ENCODE results near the gene L1TD1. TPM values are rescaled to one million over a fixed set of nuclear protein-coding genes. Genes with fewer than 3 reads are reported as not detected.
"Not testable (repeated sequence)": the region's sequence is repeated elsewhere in the genome, so short reads cannot be mapped to it uniquely, and the experiment has no call there.

Gene L1TD1
- total RNA-seq, 1 donor from 2014 or later: 0.08 TPM

DNA sequence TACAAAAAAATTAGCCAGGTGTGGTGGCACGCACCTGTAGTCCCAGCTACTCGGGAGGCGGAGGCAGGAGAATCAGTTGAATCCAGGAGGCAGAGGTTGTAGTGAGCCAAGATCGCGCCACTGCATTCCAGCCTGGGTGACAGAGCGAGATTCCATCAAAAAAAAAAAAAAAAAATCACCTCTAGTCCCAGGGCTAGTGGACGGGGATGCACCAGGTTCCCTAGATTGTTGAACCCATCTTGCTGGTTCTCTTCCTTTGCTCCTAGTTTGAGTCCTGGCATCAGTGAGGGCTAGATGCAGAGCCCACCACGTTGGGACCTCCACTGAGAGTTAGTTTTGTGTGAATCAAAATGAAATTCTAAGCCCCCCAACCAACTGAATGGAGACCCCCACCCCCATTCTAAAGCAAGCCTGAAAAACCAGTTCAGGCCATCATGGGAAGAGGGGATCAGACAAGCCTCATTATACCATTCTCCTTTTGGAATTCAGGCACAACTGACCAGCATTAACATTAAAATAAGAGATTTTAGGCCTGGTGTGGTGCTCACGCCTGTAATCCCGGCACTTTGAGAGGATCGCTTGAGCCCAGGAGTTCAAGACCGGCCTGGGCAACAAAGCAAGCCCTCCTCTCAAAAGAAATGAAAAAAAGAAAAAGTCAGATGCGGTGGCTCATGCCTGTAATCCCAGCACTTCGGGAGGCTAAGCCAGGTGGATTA lies 17.9 kb upstream of the L1TD1 start:
- Histone ChIP-seq H3K4me3 (no peak overlapping the region), H3K36me3 (no peaks in the 10 kb centered on the region), H3K9me3 (replicated peaks) (no peaks in the 10 kb centered on the region), H3K27ac (replicated peaks) (no peak overlapping the region), H3K27me3 (ENCODE audit: low read depth) (peaks cover 5% of the 10 kb centered on the region), H3K4me1 (peaks cover 9% of the 10 kb centered on the region)
- TF ChIP-seq, protein P1, sequence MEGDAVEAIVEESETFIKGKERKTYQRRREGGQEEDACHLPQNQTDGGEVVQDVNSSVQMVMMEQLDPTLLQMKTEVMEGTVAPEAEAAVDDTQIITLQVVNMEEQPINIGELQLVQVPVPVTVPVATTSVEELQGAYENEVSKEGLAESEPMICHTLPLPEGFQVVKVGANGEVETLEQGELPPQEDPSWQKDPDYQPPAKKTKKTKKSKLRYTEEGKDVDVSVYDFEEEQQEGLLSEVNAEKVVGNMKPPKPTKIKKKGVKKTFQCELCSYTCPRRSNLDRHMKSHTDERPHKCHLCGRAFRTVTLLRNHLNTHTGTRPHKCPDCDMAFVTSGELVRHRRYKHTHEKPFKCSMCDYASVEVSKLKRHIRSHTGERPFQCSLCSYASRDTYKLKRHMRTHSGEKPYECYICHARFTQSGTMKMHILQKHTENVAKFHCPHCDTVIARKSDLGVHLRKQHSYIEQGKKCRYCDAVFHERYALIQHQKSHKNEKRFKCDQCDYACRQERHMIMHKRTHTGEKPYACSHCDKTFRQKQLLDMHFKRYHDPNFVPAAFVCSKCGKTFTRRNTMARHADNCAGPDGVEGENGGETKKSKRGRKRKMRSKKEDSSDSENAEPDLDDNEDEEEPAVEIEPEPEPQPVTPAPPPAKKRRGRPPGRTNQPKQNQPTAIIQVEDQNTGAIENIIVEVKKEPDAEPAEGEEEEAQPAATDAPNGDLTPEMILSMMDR (IDR thresholded peaks at IDR 0.05; ENCODE audit: borderline replicate concordance): no peak
- intact Hi-C loops (cut with micrococcal nuclease): no loop called here
- DNase-seq: no peak

DNA sequence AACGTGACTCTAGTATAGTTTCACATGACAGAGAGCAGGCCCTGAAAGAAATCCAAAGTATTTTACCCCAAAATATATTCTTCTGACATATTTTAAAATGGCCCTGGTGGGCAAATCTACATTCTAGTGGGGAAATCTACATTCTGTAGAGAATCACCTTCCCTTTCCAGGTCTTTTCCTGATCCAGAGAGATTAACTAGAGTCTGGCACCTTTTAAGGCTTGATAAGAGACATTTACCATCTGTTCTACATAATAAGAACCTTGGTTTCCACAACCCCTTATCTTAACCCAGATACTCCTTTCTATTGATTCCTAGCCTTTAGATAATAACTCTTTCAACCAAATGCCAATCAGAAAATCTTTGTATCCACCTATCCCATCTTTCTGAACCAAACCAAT lies 17.0 kb upstream of the L1TD1 start:
- Histone ChIP-seq H3K9me3 (replicated peaks) (no peaks in the 10 kb centered on the region), H3K27me3 (ENCODE audit: low read depth) (peaks cover 5% of the 10 kb centered on the region), H3K36me3 (no peaks in the 10 kb centered on the region), H3K27ac (replicated peaks) (no peak overlapping the region), H3K4me3 (no peak overlapping the region), H3K4me1 (peaks cover 9% of the 10 kb centered on the region)
- TF ChIP-seq, protein P1 (IDR thresholded peaks at IDR 0.05; ENCODE audit: borderline replicate concordance): no peak
- intact Hi-C loops (cut with micrococcal nuclease): no loop called here
- DNase-seq: no peak

DNA sequence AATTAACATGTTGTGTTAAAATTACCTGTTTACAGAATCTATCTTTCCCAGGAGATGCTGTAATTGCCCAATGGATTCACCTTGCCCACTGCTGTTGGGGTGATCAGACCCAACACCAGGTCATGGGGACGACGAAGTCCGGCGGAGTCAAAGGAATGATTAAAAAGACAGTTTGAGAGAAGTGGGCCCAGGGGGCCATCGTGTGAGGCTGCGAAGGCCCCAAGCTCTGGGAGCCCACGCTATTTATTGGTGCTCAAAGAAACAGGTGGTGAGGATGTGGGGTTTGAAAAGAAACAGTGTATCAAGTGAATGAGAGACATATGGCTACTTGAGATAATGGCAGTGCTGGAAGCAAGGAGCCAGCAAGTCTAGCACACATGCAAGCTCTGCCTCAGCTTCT lies 16.3 kb upstream of the L1TD1 start:
- no peaks in the 10 kb centered on the region for H3K36me3 ChIP-seq
- no peak overlapping the region for H3K27ac ChIP-seq (replicated peaks)
- intact Hi-C loops (cut with micrococcal nuclease): no loop called here
- no peak overlapping the region for H3K4me3 ChIP-seq
- no peaks in the 10 kb centered on the region for H3K9me3 ChIP-seq (replicated peaks)
- DNase-seq: no peak
- H3K4me1 ChIP-seq: peaks cover 9% of the 10 kb centered on the region
- TF ChIP-seq, protein P1 (IDR thresholded peaks at IDR 0.05; ENCODE audit: borderline replicate concordance): no peak
- peaks cover 5% of the 10 kb centered on the region for H3K27me3 ChIP-seq (ENCODE audit: low read depth)

DNA sequence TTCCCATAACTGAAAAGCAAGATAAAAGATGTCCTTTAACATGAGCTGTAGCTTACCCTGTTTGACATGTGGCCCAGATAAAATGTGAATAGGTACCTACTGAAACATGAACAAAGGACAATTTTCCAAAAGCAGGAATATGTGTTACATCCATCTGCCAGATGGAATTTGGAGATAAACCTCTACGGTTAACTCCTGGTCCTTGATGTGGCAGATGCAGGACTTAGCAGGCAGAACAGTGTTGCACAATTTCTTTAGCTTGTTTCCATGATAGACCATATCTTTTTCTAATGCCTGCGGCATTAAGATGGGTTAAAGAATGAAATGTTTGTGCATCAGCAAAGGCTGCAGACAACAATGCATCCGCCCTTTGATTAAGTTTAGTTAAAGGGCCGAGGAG lies 14.6 kb upstream of the L1TD1 start:
- H3K4me1 ChIP-seq; intact Hi-C loops (cut with micrococcal nuclease); DNase-seq; H3K4me3 ChIP-seq; H3K9me3 ChIP-seq (replicated peaks); H3K36me3 ChIP-seq; H3K27me3 ChIP-seq (ENCODE audit: low read depth); H3K27ac ChIP-seq (replicated peaks): not testable (repeated sequence)

DNA sequence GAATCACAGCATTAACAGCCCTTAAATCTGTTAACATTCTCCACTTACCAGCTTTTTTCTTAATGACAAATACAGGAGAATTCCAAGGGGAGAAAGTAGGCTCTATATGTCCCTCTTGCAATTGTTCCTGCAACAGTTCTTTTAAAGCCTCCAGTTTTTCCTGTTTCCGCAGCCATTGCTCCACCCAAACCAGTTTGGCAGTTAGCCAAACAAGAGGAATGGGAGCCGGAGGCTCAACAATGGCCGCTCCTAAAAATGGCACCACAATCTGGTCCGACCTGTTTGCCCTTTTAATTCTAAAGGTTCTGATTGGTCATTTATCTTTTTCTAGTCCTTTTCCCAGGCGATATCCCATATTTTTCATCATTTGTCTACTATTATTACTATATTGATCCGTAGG lies 14.0 kb upstream of the L1TD1 start:
- intact Hi-C loops (cut with micrococcal nuclease): no loop called here
- no peak for DNase-seq

DNA sequence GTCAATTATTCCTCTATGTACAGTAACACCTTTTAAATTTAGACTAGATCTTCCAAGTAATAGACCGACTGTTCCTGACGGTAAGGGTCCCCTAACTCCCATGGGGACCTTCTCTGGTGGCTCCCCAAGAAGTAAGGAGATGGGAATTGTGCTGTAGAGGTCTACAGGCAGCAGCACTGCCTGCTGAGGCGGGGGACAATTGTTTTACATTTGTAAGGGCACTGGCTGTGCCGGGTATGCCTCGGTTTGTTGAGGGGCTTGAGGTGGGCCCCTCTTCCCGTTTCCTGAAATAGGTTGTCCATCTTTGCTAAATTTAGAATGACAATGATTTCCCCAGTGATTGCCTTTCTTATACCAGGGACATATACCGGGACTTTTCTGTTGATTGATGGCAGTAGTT lies 13.1 kb upstream of the L1TD1 start:
- Histone ChIP-seq H3K9me3 (replicated peaks) (no peaks in the 10 kb centered on the region), H3K27me3 (ENCODE audit: low read depth) (peaks cover 8% of the 10 kb centered on the region), H3K36me3 (no peaks in the 10 kb centered on the region), H3K27ac (replicated peaks) (no peak overlapping the region), H3K4me3 (no peak overlapping the region), H3K4me1 (peaks cover 9% of the 10 kb centered on the region)
- no peak for DNase-seq
- intact Hi-C loops (cut with micrococcal nuclease): no loop called here
- TF ChIP-seq, protein P1 (IDR thresholded peaks at IDR 0.05; ENCODE audit: borderline replicate concordance): no peak

More for the DNA sequence above, 14.0 kb upstream of the L1TD1 start:
- H3K4me3 ChIP-seq: no peak overlapping the region
- no peaks in the 10 kb centered on the region for H3K36me3 ChIP-seq
- peaks cover 9% of the 10 kb centered on the region for H3K4me1 ChIP-seq
- TF ChIP-seq, protein P1 (IDR thresholded peaks at IDR 0.05; ENCODE audit: borderline replicate concordance): no peak
- H3K27me3 ChIP-seq (ENCODE audit: low read depth): peaks cover 5% of the 10 kb centered on the region
- no peak overlapping the region for H3K27ac ChIP-seq (replicated peaks)
- no peaks in the 10 kb centered on the region for H3K9me3 ChIP-seq (replicated peaks)

DNA sequence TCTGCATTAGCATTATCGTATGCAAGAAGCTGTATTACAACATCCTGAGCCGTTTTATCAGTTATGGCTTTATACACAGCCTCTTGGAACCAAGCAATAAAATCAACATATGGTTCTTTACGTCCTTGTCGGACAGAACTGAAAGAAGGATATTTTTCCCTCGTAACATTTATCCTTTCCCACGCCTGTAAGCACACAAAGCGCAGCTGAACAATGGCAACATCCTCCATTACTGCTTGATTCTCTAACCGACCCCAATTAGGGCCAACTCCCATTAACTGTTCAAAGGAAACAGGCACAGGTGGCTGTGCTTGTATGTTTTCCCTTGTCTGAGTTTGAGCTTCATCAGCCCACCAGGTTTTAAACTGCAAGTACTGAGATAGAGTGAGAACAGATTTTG lies 12.5 kb upstream of the L1TD1 start:
- H3K27ac ChIP-seq (replicated peaks); H3K36me3 ChIP-seq; H3K4me3 ChIP-seq; H3K9me3 ChIP-seq (replicated peaks); H3K4me1 ChIP-seq; DNase-seq; H3K27me3 ChIP-seq (ENCODE audit: low read depth); intact Hi-C loops (cut with micrococcal nuclease): not testable (repeated sequence)

DNA sequence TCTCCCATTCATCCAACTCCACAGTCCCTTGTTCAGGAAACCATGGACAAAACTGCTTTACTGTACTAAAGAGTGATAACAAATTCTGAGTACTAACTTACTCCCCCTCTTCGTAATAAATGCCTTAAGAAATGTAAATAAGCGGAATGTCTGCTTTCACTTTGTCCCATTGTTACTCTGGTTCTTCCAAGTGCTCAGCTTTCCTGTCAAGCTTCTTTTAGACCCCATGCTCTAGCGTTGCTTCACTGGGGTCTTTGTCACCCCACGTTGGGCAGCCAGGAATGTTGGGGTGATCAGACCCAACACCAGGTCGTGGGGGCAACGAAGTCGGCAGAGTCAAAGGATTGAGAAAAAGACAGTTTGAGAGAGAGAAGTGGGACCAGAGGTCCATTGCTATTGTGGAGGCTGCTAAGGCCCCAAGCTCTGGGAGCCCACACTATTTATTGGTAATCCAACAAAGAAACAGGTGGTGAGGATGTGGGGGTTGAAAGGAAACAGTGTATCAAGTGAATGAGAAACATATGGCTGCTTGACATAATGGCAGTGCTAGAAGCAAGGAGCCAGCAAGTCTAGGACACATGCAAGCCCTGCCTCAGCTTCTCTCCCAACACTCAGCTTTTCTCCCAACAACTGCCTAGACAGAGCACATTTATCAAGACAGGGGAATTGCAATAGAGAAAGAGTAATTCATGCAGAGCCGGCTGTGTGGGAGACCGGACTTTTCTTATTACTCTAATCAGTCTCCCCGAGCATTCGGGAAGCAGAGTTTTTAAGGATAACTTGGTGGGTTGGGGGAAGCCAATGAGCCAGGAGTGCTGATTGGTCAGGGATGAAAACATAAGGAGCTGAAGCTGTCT lies 11.3 kb upstream of the L1TD1 start:
- H3K36me3 ChIP-seq; H3K4me3 ChIP-seq; intact Hi-C loops (cut with micrococcal nuclease); H3K4me1 ChIP-seq; H3K27ac ChIP-seq (replicated peaks); H3K9me3 ChIP-seq (replicated peaks); DNase-seq; H3K27me3 ChIP-seq (ENCODE audit: low read depth): not testable (repeated sequence)

Measured in left ventricle myocardium inferior (tissue), 1 donor.